Activated CD8-positive, alpha-beta memory T cell treated with anti-CD3 and anti-CD28 coated beads, Interleukin-2, amount 50 U/mL, for 48 hours (primary cell): Measurements from ENCODE around the gene MDP1.

ENCODE experiments used
- DNase-seq: peaks from one replicate; pipeline ENCODE4 v3.0.0-alpha.2; 2020

The MDP1 gene

GRCh38 chr14:24179294-24179960 is 36.4 kb downstream of the MDP1 start:
- no peak for DNase-seq

GRCh38 chr14:24178399-24179178 is 37.3 kb downstream of the MDP1 start:
- no peak for DNase-seq

GRCh38 chr14:24177891-24178290 is 38.0 kb downstream of the MDP1 start:
- no peak for DNase-seq

- DNase-seq: no peak
Observed at GRCh38 chr14:24177041-24177825, 38.6 kb downstream of the MDP1 start.

GRCh38 chr14:24176599-24176998 is 39.3 kb downstream of the MDP1 start:
- DNase-seq: no peak

- DNase-seq: no peak
Observed at GRCh38 chr14:24172871-24173281, 43.0 kb downstream of the MDP1 start.

GRCh38 chr14:24172261-24172860 is 43.5 kb downstream of the MDP1 start:
- DNase-seq: no peak

- DNase-seq: peak; percentile 89
Observed at GRCh38 chr14:24171422-24172260, 44.2 kb downstream of the MDP1 start, which contains the start of gene REC8. Gene REC8, plus strand, starts transcription at chr14:24172080. Its CDS starts 473 bp downstream, at chr14:24172553.

GRCh38 chr14:24167469-24168114 is 48.3 kb downstream of the MDP1 start:
- DNase-seq: no peak

- no peak for DNase-seq
Observed at GRCh38 chr14:24165785-24166184, 50.1 kb downstream of the MDP1 start.

GRCh38 chr14:24164518-24164991 is 51.3 kb downstream of the MDP1 start:
- no peak for DNase-seq
